Fibroblast of pulmonary artery (primary cell): ENCODE data around the gene BEGAIN.
"Not testable (repeated sequence)": the region's sequence is repeated elsewhere in the genome, so short reads cannot be mapped to it uniquely, and the experiment has no call there.

Experiments
- DNase-seq: peaks from one replicate; pipeline ENCODE4 v3.0.0-alpha.2; 2010; ENCODE audit warnings: low read depth
- H3K4me3 ChIP-seq: replicated peaks from 2 replicates; pipeline ENCODE4 v1.5.1; 2011; ENCODE audit warnings: low read depth, mild to moderate bottlenecking, control low read depth, low read length, moderate library complexity
- CTCF ChIP-seq: IDR thresholded peaks from 2 replicates; pipeline ENCODE4 v1.5.1; 2011; ENCODE audit warnings: mild to moderate bottlenecking, control low read depth, low read length, inconsistent platforms; ENCODE audit errors: missing control alignments

The BEGAIN gene

GRCh38 chr14:100522616-100523099, 64.6 kb downstream of the BEGAIN start:
- no peak for TF ChIP-seq CTCF
- no peak overlapping the region for H3K4me3 ChIP-seq
- DNase-seq = no peak

- H3K4me3 ChIP-seq, DNase-seq: not testable (repeated sequence)
Observed at GRCh38 chr14:100506053-100506452, 81.2 kb downstream of the BEGAIN start.

- no peak for TF ChIP-seq CTCF
- DNase-seq = peak; percentile 20
Observed at GRCh38 chr14:100504372-100505078, 82.7 kb downstream of the BEGAIN start.

GRCh38 chr14:100503251-100503650, 84.0 kb downstream of the BEGAIN start:
- no peak overlapping the region for H3K4me3 ChIP-seq
- no peak for DNase-seq
- no peak for TF ChIP-seq CTCF

More at GRCh38 chr14:100504372-100505078, 82.7 kb downstream of the BEGAIN start:
- no peak overlapping the region for H3K4me3 ChIP-seq

GRCh38 chr14:100502622-100503220, 84.5 kb downstream of the BEGAIN start:
- no peak for TF ChIP-seq CTCF
- no peak for DNase-seq

GRCh38 chr14:100500128-100500527, 87.1 kb downstream of the BEGAIN start:
- no peak overlapping the region for H3K4me3 ChIP-seq
- no peak for TF ChIP-seq CTCF
- no peak for DNase-seq

More at GRCh38 chr14:100502622-100503220, 84.5 kb downstream of the BEGAIN start:
- no peak overlapping the region for H3K4me3 ChIP-seq

GRCh38 chr14:100498068-100498467, 89.1 kb downstream of the BEGAIN start:
- no peak overlapping the region for H3K4me3 ChIP-seq
- no peak for DNase-seq
- TF ChIP-seq CTCF = no peak
